GM12873 (cell line): ENCODE results near the gene DCAF8L1.

Experiments used
- CTCF ChIP-seq: IDR thresholded peaks from 2 replicates; pipeline ENCODE4 v1.5.1; 2012; ENCODE audit warnings: low read depth, mild to moderate bottlenecking, moderate library complexity, low read length, control low read depth; ENCODE audit not compliant: insufficient read depth; ENCODE audit errors: missing control alignments

The DCAF8L1 gene

GRCh38 chrX:27996132-27996531 is 14.9 kb upstream of the DCAF8L1 start:
- TF ChIP-seq CTCF: no peak

- TF ChIP-seq CTCF: no peak
Measured at GRCh38 chrX:27995611-27996010, 14.4 kb upstream of the DCAF8L1 start.

GRCh38 chrX:27987862-27988646 is 6.8 kb upstream of the DCAF8L1 start:
- TF ChIP-seq CTCF: no peak

- TF ChIP-seq CTCF: no peak
Measured at GRCh38 chrX:27976284-27976683, 5.0 kb downstream of the DCAF8L1 start.

GRCh38 chrX:27968878-27969277 is 12.4 kb downstream of the DCAF8L1 start:
- no peak for TF ChIP-seq CTCF

- no peak for TF ChIP-seq CTCF
Measured at GRCh38 chrX:27968352-27968751, 12.9 kb downstream of the DCAF8L1 start.

- no peak for TF ChIP-seq CTCF
Measured at GRCh38 chrX:27966955-27967354, 14.3 kb downstream of the DCAF8L1 start.
